Right lobe of liver (tissue), 6 donors: ENCODE results near the gene SCN4A. TPM values are rescaled to one million over a fixed set of nuclear protein-coding genes. Genes with fewer than 3 reads are reported as not detected.

Experiments used
- ATAC-seq, 4 donors: fragments of 200-7000 bp; cut with Tn5 transposase; one replicate each; pipeline ENCODE4 v1.9.1; 2020; ENCODE audit warnings: mild to moderate bottlenecking in 4 of 4, moderate library complexity in 4 of 4
- DNase-seq, 3 donors: peaks; one replicate each; pipeline ENCODE4 v3.0.0-alpha.2; 2020
- H3K27ac ChIP-seq, 3 donors: fragments of 200-600 bp; one replicate each; pipeline ENCODE4 v1.8.0; 2022
- H3K27me3 ChIP-seq, 2 donors: fragments of 200-600 bp; one replicate each; pipeline ENCODE4 v1.8.0; 2022
- H3K36me3 ChIP-seq, 4 donors: fragments of 200-600 bp; sonication (generic) in 1 of 4; one replicate each; pipeline versions ENCODE4 v1.5.1 to v1.8.0; 2017 to 2022; ENCODE audit warnings: control low read depth in 1 of 4
- H3K4me1 ChIP-seq, 4 donors: fragments of 200-600 bp; sonication (generic) in 1 of 4; one replicate each; pipeline versions ENCODE4 v1.5.1 to v1.8.0; 2017 to 2022; ENCODE audit warnings: control low read depth in 1 of 4
- H3K4me3 ChIP-seq, 3 donors: fragments of 200-600 bp; one replicate each; pipeline ENCODE4 v1.8.0; 2022
- H3K9me3 ChIP-seq, 4 donors: fragments of 200-600 bp; sonication (generic) in 1 of 4; one replicate each; pipeline versions ENCODE4 v1.5.1 to v1.8.0; 2017 to 2022; ENCODE audit warnings: control low read depth in 1 of 4
- POLR2A ChIP-seq: fragments of 450-650 bp; IDR thresholded peaks from one replicate; pipeline ENCODE4 v1.6.1; 2017; ENCODE audit warnings: antibody characterized with exemption, mild to moderate bottlenecking
- WGBS: methylation state at CpG from one replicate; pipeline ENCODE4 v1.1.6; 2018; ENCODE audit warnings: low coverage, low lambda C conversion rate; ENCODE audit not compliant: insufficient coverage; ENCODE audit errors: missing lambda C conversion rate; 5-methylcytosine and 5-hydroxymethylcytosine counted together
- intact Hi-C, 2 donors: fragments of 100-400 bp; cut with DNase I; formaldehyde crosslinking; loops; one replicate each; pipeline versions ENCODE4 v1.11.2 to v1.14.1; 2022
- total RNA-seq, 6 experiments: library from RNA; depleted of rRNA in 2 of 6; stranded (reverse); fragments of >200 nt in 2 of 6; fragmentation: NEBNext Ultra II Directional in 3 of 6; extraction: Animal tissue kit (Norgen Biotek cat#: 25700) in 3 of 6; gene quantifications; one replicate each; pipeline versions ENCODE4 v1.1.0 to v1.2.4, GENCODE V29; 2016 to 2023
- TF ChIP-seq, protein P1 (sequence below), 4 donors: fragments of 200-600 bp in 3 of 4; fragments of 450-650 bp in 1 of 4; IDR thresholded peaks; one replicate each; pipeline versions ENCODE4 v1.5.1 to v1.8.0; 2016 to 2022; ENCODE audit warnings: antibody characterized with exemption in 4 of 4, mild to moderate bottlenecking in 2 of 4
- donor health status: DM: no; HTN: yes; CAD: no.
- donor health status: DM: no; HTN: no; CAD: no.
- donor health status: DM: no; HTN: no; CAD: no.
- donor health status: DM: no; HTN: yes; CAD: no.
- donor health status: DM: no; HTN: yes; CAD: no.

Gene SCN4A
- total RNA-seq, 6 experiments from 2014 or later, result 0.10 to 1.4 (median 0.20) TPM

DNA sequence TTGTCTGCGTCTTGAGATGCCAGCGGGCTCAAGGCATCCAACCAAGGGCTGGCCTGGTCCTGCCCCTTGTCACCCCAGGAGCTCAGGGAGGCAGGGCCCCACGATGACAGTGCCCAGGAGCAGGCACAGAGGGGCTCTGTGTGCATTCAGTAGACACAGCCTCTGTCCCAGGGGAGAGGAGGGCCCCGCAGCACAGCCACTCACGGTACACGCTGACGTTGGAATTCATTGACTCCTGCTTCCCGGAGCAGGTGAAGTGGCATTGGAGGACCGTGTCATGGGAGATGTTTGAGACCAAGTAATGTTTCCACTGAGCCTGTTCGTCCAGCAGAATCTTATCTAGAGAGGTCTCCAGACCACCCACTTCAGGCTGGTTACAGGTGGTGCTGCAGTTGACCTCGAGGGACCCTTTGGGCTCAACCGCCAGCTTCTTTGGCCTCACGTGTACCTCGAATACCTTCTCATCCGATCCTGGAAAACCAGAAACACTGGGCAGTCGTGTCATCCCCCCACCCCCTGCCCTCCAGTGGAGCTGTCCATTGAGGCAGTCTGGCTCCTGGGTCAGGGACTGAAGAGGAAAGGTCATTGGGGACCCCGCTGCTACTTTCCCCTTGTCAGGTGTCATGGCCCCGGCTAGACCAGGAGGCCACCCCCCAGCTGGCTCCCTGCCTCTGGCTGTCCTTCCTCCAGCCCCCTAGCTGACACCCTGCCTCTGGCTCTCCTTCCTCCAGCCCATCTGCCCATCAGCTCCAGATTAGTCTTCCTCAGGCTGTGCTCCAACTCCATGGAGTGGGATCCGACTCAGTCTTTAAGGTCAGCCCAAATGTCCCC, 32.4 kb upstream of the SCN4A start:
- no peak overlapping the region for H3K27ac ChIP-seq
- no peaks in the 10 kb centered on the region for H3K9me3 ChIP-seq
- DNase-seq (peak in 1 of 3 donors; percentile 39), ATAC-seq (no peak)
- H3K27me3 ChIP-seq, result no peaks in the 10 kb centered on the region
- peaks cover 0 to 3% (median 0%) of the 10 kb centered on the region in 4 donors for H3K4me1 ChIP-seq
- H3K4me3 ChIP-seq, result no peak overlapping the region
- H3K36me3 ChIP-seq, result no peaks in the 10 kb centered on the region
- intact Hi-C loops, result loop anchor here in 1 of 2 donors (10.0 kb wide), 1 partner anchor 60 kb away; no protein-coding TSS in a partner anchor
- WGBS, result 0% methylated on average over 1 of the region's 19 CpGs
- TF ChIP-seq, protein P1, sequence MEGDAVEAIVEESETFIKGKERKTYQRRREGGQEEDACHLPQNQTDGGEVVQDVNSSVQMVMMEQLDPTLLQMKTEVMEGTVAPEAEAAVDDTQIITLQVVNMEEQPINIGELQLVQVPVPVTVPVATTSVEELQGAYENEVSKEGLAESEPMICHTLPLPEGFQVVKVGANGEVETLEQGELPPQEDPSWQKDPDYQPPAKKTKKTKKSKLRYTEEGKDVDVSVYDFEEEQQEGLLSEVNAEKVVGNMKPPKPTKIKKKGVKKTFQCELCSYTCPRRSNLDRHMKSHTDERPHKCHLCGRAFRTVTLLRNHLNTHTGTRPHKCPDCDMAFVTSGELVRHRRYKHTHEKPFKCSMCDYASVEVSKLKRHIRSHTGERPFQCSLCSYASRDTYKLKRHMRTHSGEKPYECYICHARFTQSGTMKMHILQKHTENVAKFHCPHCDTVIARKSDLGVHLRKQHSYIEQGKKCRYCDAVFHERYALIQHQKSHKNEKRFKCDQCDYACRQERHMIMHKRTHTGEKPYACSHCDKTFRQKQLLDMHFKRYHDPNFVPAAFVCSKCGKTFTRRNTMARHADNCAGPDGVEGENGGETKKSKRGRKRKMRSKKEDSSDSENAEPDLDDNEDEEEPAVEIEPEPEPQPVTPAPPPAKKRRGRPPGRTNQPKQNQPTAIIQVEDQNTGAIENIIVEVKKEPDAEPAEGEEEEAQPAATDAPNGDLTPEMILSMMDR (IDR thresholded peaks at IDR 0.05), result no peak
- no peak for TF ChIP-seq POLR2A

DNA sequence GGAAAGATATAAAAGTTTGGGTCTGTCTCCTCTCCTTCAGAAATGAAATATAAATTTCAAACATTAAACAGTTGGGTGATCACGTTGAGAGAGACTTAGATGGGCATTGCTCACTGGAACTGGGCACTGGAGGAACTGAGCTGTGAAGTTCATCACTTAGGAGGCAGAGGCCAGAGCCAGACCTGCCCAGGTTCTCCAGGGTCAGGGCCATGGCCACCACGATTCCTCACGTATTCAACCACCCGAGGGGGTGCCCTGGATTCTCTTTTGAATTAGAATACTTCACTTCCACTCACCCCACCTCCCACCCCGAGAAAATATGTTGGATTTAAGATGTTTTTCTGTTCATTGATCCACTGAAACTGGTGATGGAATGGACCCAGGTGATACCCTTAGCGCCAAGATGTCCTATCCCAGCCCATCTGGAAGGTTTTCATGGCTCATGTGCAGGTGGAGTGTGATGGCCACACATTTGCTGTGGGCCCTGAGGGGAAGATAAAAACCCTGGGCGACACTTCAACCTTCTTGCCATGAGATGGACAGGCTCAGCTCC, 31.6 kb upstream of the SCN4A start:
- TF ChIP-seq, protein P1 (IDR thresholded peaks at IDR 0.05), result no peak
- TF ChIP-seq POLR2A, result no peak
- Histone ChIP-seq H3K9me3 (no peaks in the 10 kb centered on the region), H3K4me1 (peaks cover 0 to 3% (median 0%) of the 10 kb centered on the region in 4 donors), H3K27me3 (no peaks in the 10 kb centered on the region), H3K4me3 (no peak overlapping the region), H3K27ac (no peak overlapping the region), H3K36me3 (no peaks in the 10 kb centered on the region)
- 91% methylated on average over 7 of the region's 7 CpGs for WGBS
- peak in 1 of 3 donors; percentile 28 for DNase-seq
- no peak for ATAC-seq
- intact Hi-C loops, result loop anchor here in 1 of 2 donors (10.0 kb wide), 1 partner anchor 59 kb away; no protein-coding TSS in a partner anchor

DNA sequence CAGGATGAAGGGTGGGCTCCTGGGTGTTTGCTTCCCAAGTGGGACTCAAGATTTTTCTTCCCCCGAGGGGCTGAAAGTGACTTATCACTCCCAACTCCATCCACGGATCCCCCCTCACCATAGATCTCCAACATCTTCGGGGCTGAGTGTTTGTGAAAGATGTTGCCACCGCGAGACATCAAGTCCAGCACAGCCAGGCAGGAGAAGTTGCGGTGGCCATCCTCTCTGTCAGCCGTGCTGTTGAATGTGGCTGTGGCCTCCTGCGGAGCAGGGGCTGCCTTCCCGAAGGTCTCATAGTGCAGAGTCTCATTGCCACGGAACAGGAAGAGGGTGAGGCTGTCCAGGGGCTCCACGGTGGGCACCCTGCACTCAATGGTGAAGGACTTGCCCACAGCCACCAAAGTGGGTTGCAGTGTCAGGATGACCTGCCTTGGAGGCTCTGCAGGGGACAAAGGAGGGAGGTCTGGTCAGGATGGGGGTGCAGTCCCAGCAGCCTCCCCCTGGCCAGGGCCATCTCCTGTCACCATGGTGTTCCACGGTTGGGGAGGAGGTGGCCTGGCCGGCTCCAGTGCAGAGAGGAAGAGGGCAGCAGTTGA, 30.9 kb upstream of the SCN4A start:
- DNase-seq, result peak in 1 of 3 donors; percentile 37

More for the DNA sequence above, 30.9 kb upstream of the SCN4A start:
- no peaks in the 10 kb centered on the region for H3K27me3 ChIP-seq
- H3K36me3 ChIP-seq, result no peaks in the 10 kb centered on the region
- intact Hi-C loops, result loop anchor here in 1 of 2 donors (10.0 kb wide), 1 partner anchor 59 kb away; no protein-coding TSS in a partner anchor
- H3K4me1 ChIP-seq, result peaks cover 0 to 3% (median 0%) of the 10 kb centered on the region in 4 donors
- no peak overlapping the region for H3K27ac ChIP-seq
- WGBS, result 74% methylated on average over 7 of the region's 13 CpGs
- ATAC-seq, result no peak
- H3K4me3 ChIP-seq, result no peak overlapping the region
- no peaks in the 10 kb centered on the region for H3K9me3 ChIP-seq
- TF ChIP-seq, protein P1 (IDR thresholded peaks at IDR 0.05), result no peak
- TF ChIP-seq POLR2A, result no peak
